H9 (cell line): ENCODE results near the gene NT5C. TPM values are rescaled to one million over a fixed set of nuclear protein-coding genes. Genes with fewer than 3 reads are reported as not detected.

Source experiments
- DNase-seq: peaks from one replicate; pipeline ENCODE4 v3.0.0-alpha.2; 2017
- H2AFZ ChIP-seq: one replicate; pipeline ENCODE4 v1.6.1; 2013; ENCODE audit warnings: mild to moderate bottlenecking, low read length, control low read depth, moderate library complexity
- H2AK5ac ChIP-seq: 2 replicates; pipeline ENCODE4 v1.6.1; 2013; ENCODE audit warnings: low read length, control low read depth, mixed read lengths; ENCODE audit not compliant: insufficient read length
- H2BK120ac ChIP-seq: one replicate; pipeline ENCODE4 v1.6.1; 2013; ENCODE audit warnings: low read depth, mild to moderate bottlenecking, low read length, control low read depth, inconsistent platforms; ENCODE audit not compliant: poor library complexity, severe bottlenecking
- H2BK12ac ChIP-seq: 2 replicates; pipeline ENCODE4 v1.6.1; 2013; ENCODE audit warnings: low read length, control low read depth, mixed read lengths, low read depth; ENCODE audit not compliant: insufficient read length
- H2BK15ac ChIP-seq: 2 replicates; pipeline ENCODE4 v1.6.1; 2013; ENCODE audit warnings: low read depth, low read length, control low read depth
- H2BK20ac ChIP-seq: one replicate; pipeline ENCODE4 v1.6.1; 2013; ENCODE audit warnings: low read depth, mild to moderate bottlenecking, low read length, control low read depth, inconsistent platforms; ENCODE audit not compliant: poor library complexity, severe bottlenecking
- H2BK5ac ChIP-seq: 2 replicates; pipeline ENCODE4 v1.6.1; 2013; ENCODE audit warnings: low read length, control low read depth, mixed read lengths; ENCODE audit not compliant: insufficient read length
- H3K14ac ChIP-seq: 2 replicates; pipeline ENCODE4 v1.6.1; 2013; ENCODE audit warnings: low read length, control low read depth; ENCODE audit not compliant: insufficient read depth
- H3K18ac ChIP-seq: 2 replicates; pipeline ENCODE4 v1.6.1; 2013; ENCODE audit warnings: low read depth, mild to moderate bottlenecking, mixed read lengths, low read length, control low read depth; ENCODE audit not compliant: insufficient read length
- H3K23ac ChIP-seq: 2 replicates; pipeline ENCODE4 v1.6.1; 2013; ENCODE audit warnings: low read length, control low read depth, mixed read lengths, low read depth; ENCODE audit not compliant: insufficient read length
- H3K23me2 ChIP-seq: 2 replicates; pipeline ENCODE4 v1.6.1; 2013; ENCODE audit warnings: low read depth, mild to moderate bottlenecking, mixed read lengths, low read length, control low read depth; ENCODE audit not compliant: insufficient read length, poor library complexity, severe bottlenecking
- H3K27ac ChIP-seq: 2 replicates; pipeline ENCODE4 v1.5.1; 2013; ENCODE audit warnings: low read length, control low read depth, mixed read lengths, low read depth; ENCODE audit not compliant: insufficient read length
- H3K27me3 ChIP-seq: 2 replicates; pipeline ENCODE4 v1.6.1; 2013; ENCODE audit warnings: low read length, control low read depth, inconsistent platforms; ENCODE audit not compliant: insufficient read depth
- H3K4ac ChIP-seq: 2 replicates; pipeline ENCODE4 v1.6.1; 2013; ENCODE audit warnings: low read depth, mild to moderate bottlenecking, control low read depth, inconsistent platforms, low read length, moderate library complexity
- H3K4me1 ChIP-seq: 2 replicates; pipeline ENCODE4 v1.6.1; 2013; ENCODE audit warnings: low read length, control low read depth, inconsistent platforms; ENCODE audit not compliant: insufficient read depth
- H3K4me2 ChIP-seq: 2 replicates; pipeline ENCODE4 v1.6.1; 2013; ENCODE audit warnings: low read length, control low read depth, mixed read lengths; ENCODE audit not compliant: insufficient read length, insufficient read depth
- H3K56ac ChIP-seq: 2 replicates; pipeline ENCODE4 v1.6.1; 2013; ENCODE audit warnings: low read depth, mild to moderate bottlenecking, mixed read lengths, low read length, control low read depth; ENCODE audit not compliant: insufficient read length
- H3K79me1 ChIP-seq: 2 replicates; pipeline ENCODE4 v1.6.1; 2013; ENCODE audit warnings: low read depth, mild to moderate bottlenecking, moderate library complexity, low read length, control low read depth, inconsistent platforms; ENCODE audit not compliant: insufficient read depth, poor library complexity, severe bottlenecking
- H3K79me2 ChIP-seq: 2 replicates; pipeline ENCODE4 v1.6.1; 2013; ENCODE audit warnings: low read length, control low read depth, inconsistent platforms; ENCODE audit not compliant: insufficient read depth
- H3K9ac ChIP-seq: 2 replicates; pipeline ENCODE4 v1.6.1; 2013; ENCODE audit warnings: low read length, control low read depth, mixed read lengths; ENCODE audit not compliant: insufficient read length; ENCODE audit errors: extremely low read depth
- H3K9me3 ChIP-seq: one replicate; pipeline ENCODE4 v1.6.1; 2013; ENCODE audit warnings: low read depth, low read length, inconsistent platforms; ENCODE audit not compliant: control insufficient read depth
- H3T11ph ChIP-seq: one replicate; pipeline ENCODE4 v1.6.1; 2013; ENCODE audit warnings: mild to moderate bottlenecking, low read length, control low read depth, inconsistent platforms
- H4K20me1 ChIP-seq: one replicate; pipeline ENCODE4 v1.6.1; 2013; ENCODE audit not compliant: control insufficient read depth, insufficient read length, insufficient read depth
- H4K5ac ChIP-seq: 2 replicates; pipeline ENCODE4 v1.6.1; 2013; ENCODE audit warnings: low read depth, mild to moderate bottlenecking, mixed read lengths, low read length, control low read depth; ENCODE audit not compliant: insufficient read length
- H4K8ac ChIP-seq: replicated peaks from 2 replicates; pipeline ENCODE4 v1.6.1; 2013; ENCODE audit warnings: low read length, control low read depth, mixed read lengths, low read depth; ENCODE audit not compliant: insufficient read length
- H4K91ac ChIP-seq: 2 replicates; pipeline ENCODE4 v1.6.1; 2013; ENCODE audit warnings: low read depth, mild to moderate bottlenecking, moderate library complexity, mixed read lengths, low read length, control low read depth; ENCODE audit not compliant: insufficient read length
- H3K27ac Mint-ChIP-seq, 3 experiments: 2 replicates in 2 of 3; 3 replicates in 1 of 3; pipeline ENCODE4 v1.8.0; 2020 to 2021; ENCODE audit warnings: mixed read lengths in 3 of 3, mild to moderate bottlenecking in 1 of 3, moderate library complexity in 1 of 3
- H3K27me3 Mint-ChIP-seq: 2 replicates; pipeline ENCODE4 v1.8.0; 2021; ENCODE audit warnings: low read depth, mild to moderate bottlenecking, moderate library complexity, mixed read lengths
- H3K36me3 Mint-ChIP-seq, 3 experiments: 2 replicates in 2 of 3; 3 replicates in 1 of 3; pipeline ENCODE4 v1.8.0; 2020 to 2021; ENCODE audit warnings: low read depth in 3 of 3, mixed read lengths in 3 of 3; ENCODE audit not compliant: insufficient read depth in 1 of 3
- H3K4me1 Mint-ChIP-seq, 2 experiments: 2 replicates each; pipeline ENCODE4 v1.8.0; 2020; ENCODE audit warnings: mixed read lengths in 2 of 2
- H3K4me3 Mint-ChIP-seq, 2 experiments: 2 replicates in 1 of 2; 3 replicates in 1 of 2; pipeline ENCODE4 v1.8.0; 2020 to 2021; ENCODE audit warnings: mild to moderate bottlenecking in 2 of 2, mixed read lengths in 2 of 2, moderate library complexity in 1 of 2
- H3K9me3 Mint-ChIP-seq, 2 experiments: 2 replicates in 1 of 2; 3 replicates in 1 of 2; pipeline ENCODE4 v1.8.0; 2020; ENCODE audit warnings: mild to moderate bottlenecking in 2 of 2, mixed read lengths in 2 of 2, moderate library complexity in 1 of 2
- WGBS: extraction: QIAGEN DNeasy Blood & Tissue Kit; methylation state at CpG from one replicate; pipeline ENCODE4 v1.1.7; 2013; ENCODE audit warnings: missing lambda C conversion rate, low lambda C conversion rate, mixed read lengths; ENCODE audit not compliant: insufficient read length; ENCODE audit errors: extremely low coverage; 5-methylcytosine and 5-hydroxymethylcytosine counted together
- total RNA-seq: library from RNA; stranded (reverse); gene quantifications from 2 replicates; pipeline ENCODE4 v1.2.1, GENCODE V29; 2021
- TF ChIP-seq, protein P1 (sequence below): fragments of 200-600 bp; sonication (generic); conservative IDR thresholded peaks from 3 replicates; pipeline ENCODE4 v1.8.0; 2021; ENCODE audit warnings: antibody characterized with exemption, mild to moderate bottlenecking

The NT5C gene
- total RNA-seq, 1 experiment from 2014 or later = 77.7 TPM

DNA sequence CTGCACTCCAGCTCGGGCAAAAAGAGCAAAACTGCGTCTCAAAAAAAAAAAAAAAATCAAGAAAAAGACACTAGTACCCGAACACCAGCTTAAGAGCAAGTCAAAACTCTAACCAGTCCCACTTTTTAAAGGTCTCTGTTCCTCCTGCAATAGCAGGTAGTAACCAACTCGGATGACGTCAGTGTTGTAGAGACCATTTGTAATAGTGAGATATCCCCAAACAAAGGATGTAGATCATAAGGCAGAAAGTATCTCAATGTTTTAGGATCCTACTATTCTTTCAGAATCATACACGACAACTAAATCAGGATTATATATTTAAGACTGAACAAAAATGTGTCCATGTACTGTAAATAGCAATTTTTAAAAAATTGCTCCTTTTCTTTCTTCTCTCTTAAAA lies 20.4 kb upstream of the NT5C start:
- Histone ChIP-seq H3K9ac (peak overlapping the region; percentile 90), H3K4me1 (no peaks in the 10 kb centered on the region; the same call in 1 of the 2 replicates), H3K23ac (no peak overlapping the region), H3K9me3 (no peaks in the 10 kb centered on the region), H3K27me3 (no peaks in the 10 kb centered on the region), H3K14ac (no peak overlapping the region), H2AFZ (no peak overlapping the region), H2BK15ac (no peak overlapping the region), H3K79me1 (peaks cover 8% of the 10 kb centered on the region), H4K20me1 (no peaks in the 10 kb centered on the region), H2BK12ac (no peak overlapping the region), H3K27ac (no peak overlapping the region), H2BK120ac (no peak overlapping the region), H3K4ac (no peak overlapping the region), H3K4me2 (peak overlapping the region; percentile 95), H3K18ac (no peak overlapping the region), H3T11ph (no peak overlapping the region), H3K23me2 (peaks cover 8% of the 10 kb centered on the region), H4K91ac (no peak overlapping the region), H2BK5ac (no peak overlapping the region), H3K79me2 (peaks cover 38% of the 10 kb centered on the region), H3K56ac (no peak overlapping the region), H4K5ac (no peak overlapping the region), H2BK20ac (no peak overlapping the region), H2AK5ac (no peak overlapping the region), H4K8ac (no peak overlapping the region)
- Mint-ChIP-seq H3K9me3 (peaks cover 0 to 7% of the 10 kb centered on the region in 2 experiments; a peak in 2 of 5 replicates), H3K4me1 (peaks cover 27 to 44% of the 10 kb centered on the region in 2 experiments), H3K36me3 (peaks cover 34 to 47% (median 36%) of the 10 kb centered on the region in 3 experiments), H3K27ac (peak overlapping the region in 2 of 3 experiments; percentile 85 to 86; a peak in 3 of 7 replicates), H3K4me3 (peak overlapping the region; percentile 94 to 99), H3K27me3 (peaks cover 2% of the 10 kb centered on the region; the same call in 1 of the 2 replicates)
- DNase-seq = no peak
- TF ChIP-seq, protein P1, sequence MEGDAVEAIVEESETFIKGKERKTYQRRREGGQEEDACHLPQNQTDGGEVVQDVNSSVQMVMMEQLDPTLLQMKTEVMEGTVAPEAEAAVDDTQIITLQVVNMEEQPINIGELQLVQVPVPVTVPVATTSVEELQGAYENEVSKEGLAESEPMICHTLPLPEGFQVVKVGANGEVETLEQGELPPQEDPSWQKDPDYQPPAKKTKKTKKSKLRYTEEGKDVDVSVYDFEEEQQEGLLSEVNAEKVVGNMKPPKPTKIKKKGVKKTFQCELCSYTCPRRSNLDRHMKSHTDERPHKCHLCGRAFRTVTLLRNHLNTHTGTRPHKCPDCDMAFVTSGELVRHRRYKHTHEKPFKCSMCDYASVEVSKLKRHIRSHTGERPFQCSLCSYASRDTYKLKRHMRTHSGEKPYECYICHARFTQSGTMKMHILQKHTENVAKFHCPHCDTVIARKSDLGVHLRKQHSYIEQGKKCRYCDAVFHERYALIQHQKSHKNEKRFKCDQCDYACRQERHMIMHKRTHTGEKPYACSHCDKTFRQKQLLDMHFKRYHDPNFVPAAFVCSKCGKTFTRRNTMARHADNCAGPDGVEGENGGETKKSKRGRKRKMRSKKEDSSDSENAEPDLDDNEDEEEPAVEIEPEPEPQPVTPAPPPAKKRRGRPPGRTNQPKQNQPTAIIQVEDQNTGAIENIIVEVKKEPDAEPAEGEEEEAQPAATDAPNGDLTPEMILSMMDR = no peak
- no CpG with 5 or more reads among the region's 6 CpGs for WGBS
